NK-92 treated with Interleukin-12 subunit alpha and Interleukin-12 subunit beta, amount 100 ng/mL, for 24 hours (cell line): ENCODE results near the gene BEST2.

Source experiments
- DNase-seq: peaks from one replicate; lab custom pipeline; 2025; lab: John Stamatoyannopoulos, UW

The BEST2 gene

DNA sequence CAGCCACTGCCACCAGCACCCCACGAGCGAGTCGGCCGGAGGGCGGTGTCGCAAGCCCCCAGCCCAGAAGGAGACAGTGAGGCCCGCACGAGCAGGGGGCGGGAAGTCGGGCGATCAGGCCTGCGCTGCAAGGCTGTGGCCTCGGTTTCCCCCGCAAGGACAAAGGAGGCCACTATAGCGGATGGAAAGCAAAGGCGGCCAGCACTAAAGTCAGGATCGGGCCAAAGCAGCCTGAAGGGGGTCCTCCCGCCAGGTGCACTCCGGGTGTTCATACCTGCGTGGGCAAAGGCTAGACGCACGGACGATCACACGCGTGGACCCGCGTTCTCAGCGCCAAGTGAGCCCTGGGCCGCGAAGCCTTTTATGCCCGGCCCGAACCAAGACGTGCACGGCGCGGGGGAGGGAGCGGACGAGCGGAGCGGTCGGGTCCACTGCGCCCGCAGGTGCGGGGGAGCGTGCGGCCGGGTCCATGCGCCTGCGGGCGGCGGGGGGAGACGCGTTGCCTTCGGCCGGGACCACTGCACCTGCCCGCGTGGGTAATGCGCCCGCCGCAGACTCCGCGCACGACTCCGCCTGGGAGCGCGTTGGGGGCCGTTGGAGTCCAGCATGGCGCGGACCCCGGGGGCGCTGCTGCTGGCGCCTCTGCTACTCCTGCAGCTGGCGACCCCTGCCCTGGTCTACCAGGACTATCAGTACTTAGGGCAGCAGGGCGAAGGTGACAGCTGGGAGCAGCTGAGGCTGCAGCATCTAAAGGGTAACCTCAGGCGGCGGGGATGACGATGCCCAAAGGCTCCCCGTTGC is 50.1 kb downstream of the BEST2 start, which contains the start of the genes PRDX2 and THSD8:
TSS of gene PRDX2 (minus strand) at position 335 of the 801 bp plus-strand sequence. CDS start 539 bp downstream, outside the sequence.
TSS of gene THSD8 (plus strand) at position 604 of the 801 bp plus-strand sequence. CDS start at position 607, 3 bp downstream.
- DNase-seq: no peak

DNA sequence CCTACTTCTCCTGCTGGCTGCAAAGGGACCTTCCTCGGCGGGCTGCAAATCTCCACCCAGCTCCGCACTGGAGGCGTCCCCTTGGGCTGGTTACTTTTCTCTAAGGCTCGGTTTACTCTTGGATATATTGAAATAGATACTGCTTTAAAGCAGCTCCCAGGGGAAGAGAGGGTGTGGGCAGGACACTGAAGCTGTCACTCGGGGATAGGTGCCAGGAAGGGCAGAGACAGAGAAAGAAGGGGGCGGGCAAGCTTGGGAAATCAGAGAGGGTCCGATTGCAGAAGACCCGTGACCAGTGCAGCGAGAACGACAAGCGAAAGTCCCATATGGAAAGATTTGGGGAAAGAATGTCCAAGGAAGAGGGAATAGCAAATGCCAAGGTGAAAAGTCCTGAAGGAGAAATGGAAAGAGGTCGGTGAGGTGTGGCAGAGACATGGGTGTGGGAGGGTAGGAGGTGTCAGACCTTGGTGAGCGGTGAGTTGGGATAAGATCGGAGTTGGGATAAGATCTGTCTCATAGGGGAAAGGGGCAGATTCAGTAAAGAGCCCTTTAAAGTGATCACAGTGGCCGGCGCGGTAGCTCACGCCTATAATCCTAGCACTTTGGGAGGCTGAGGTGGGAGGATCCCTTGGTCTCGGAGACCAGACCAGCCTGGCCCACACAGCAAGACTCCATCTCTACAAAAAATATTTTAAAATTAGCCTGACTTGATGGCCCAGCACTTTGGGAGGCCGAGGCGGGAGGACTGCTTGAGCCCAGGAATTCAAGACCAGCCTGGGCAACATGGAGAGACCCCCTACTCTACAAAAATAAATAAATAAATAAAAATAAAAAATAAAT is 50.9 kb downstream of the BEST2 start:
- no peak for DNase-seq

DNA sequence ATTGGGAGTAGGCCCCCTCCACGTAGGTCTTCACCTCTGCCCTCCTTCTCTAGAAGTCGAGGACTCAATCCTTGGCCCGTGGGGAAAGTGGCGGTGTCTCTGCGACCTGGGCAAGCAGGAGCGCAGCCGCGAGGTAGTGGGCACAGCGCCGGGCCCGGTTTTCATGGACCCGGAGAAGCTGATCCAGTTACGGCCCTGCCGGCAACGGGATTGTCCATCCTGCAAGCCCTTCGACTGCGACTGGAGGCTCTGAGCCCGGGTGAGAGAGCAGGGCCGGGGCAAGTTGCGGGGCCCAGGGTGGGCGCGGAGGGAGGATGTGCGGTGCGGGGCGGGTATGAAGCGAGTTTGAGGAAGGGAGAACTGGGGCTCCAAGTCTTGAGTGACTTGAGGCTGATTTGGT is 52.5 kb downstream of the BEST2 start:
- no peak for DNase-seq

DNA sequence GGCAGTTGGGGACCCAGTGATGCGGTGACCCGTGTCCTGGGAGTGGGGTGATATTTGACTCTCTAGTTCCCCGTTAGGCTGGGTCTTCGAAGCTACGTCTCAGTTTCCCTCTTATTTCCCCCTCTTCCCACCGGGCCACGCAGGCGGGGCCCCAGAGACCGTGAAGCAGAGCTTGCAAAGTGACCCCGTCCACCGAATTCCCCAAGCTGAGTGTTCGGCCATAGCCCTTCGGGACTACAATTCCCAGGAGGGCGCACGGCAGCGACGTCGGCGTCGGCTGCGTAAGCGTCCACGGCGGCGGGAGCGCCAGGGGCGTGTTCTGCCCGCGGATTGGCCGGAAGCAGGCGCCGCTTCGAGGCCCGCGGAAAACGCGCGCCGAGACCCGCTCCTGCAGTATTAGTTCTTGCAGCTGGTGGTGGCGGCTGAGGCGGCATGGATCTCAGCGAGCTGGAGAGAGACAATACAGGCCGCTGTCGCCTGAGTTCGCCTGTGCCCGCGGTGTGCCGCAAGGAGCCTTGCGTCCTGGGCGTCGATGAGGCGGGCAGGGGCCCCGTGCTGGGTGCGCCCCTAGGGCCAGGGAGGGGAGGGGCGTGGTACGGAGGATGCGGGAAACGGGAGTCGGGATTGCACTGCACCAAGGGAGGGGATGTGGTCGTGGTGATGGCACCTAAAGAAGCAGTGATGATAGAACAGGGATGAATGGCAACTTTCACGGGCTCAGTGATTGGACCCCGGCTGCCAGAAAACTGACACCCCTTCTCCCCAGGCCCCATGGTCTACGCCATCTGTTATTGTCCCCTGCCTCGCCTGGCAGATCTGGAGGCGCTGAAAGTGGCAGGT is 54.9 kb downstream of the BEST2 start, which contains the start of gene RNASEH2A:
TSS of gene RNASEH2A (plus strand) at position 343 of the 840 bp plus-strand sequence. CDS start at position 433, 90 bp downstream.
- DNase-seq: peak; percentile 78
